HG03139 (cell line): ENCODE data around the gene SNURF.
"Not testable (repeated sequence)": the region's sequence is repeated elsewhere in the genome, so short reads cannot be mapped to it uniquely, and the experiment has no call there.

Experiments
- ATAC-seq: cut with Tn5 transposase; IDR thresholded peaks from one replicate; pipeline ENCODE4 v1.9.1; 2021; ENCODE audit not compliant: unreplicated experiment

The SNURF gene

DNA sequence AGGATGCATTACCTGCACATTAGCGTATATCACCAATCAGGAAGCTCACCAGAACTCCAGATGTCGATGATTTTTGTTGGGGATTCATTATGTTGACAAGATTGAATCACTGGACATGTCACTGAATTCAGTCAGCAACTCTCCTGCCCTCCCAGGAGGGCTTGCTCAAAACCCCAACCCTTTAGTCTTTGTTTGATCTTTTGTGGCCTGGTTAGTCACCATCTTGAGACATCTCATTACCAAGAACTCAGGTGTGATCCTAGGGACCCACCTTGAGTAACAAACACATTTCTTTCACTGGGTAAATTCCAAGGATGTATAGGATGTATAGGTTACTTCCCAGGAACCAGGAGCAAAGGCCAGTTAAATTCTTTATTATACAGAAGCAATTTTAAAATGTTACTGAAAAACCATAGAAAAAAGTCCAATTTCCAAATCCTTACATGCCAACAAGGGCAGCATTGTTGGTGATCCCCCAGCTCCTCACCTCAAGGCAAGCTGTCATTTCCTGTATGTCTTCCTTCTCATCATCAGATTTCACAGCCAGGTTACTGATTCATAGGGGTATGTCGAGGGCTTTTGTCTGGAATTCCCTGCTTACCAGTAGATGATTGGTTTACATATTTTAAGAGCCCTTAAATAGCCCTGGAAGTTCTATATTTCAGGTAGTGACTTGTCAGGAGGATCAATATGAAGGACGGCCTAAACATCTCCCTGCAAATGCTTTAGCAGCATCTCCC is 11.7 kb downstream of the SNURF start:
- no peak for ATAC-seq

DNA sequence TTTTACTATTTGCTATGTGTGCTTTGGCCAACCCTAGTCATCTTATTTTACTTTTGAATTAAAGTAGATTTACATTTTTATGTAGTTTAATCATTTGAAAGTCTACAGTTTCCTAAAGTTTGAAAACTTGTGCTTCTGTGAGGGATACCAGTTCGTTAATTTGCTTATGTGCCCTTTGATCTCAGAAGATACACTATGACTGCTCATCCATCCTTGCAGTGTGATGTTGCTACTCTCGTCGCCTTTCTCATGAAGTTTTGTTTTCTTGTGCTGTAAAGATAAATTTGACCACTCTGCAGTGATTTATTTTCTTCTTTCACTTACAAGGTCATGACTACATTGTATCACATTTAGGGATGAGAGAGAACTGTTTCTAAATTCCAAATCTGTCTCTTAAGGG is 16.3 kb downstream of the SNURF start:
- no peak for ATAC-seq

DNA sequence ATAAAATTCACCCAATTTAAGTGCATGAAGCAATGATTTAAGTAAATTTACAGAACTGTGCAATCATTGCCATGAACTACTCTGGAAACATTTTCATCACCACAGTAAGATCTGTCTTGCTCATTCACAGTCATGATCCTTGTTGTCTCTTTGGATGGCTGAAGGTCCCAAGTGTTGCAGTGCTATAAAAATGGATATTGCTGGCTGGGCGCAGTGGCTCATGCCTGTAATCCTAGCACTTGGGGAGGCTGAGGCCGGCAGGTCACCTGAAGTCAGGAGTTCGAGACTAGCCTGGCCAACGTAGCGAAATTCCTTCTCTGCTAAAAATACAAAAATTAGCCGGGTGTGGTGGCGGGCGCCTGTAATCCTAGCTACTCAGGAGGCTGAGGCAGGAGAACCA is 17.0 kb downstream of the SNURF start:
- ATAC-seq: no peak

DNA sequence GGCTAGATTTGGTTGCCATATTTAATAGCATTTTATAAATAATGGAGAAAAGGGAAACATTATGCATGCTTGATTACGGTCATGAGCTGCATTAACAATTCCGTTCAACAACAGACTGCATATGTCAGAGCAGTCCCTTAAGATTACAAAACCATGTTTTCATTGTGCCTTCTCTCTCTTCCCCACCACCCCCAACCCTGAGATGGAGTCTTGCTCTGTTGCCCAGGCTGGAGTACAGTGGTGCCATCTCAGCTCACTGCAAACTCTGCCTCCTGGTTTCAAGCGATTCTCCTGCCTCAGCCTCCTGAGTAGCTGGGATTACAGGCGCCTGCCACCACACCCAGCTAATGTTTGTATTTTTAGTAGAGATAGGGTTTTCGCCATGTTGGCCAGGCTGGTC is 17.9 kb downstream of the SNURF start:
- ATAC-seq: not testable (repeated sequence)

DNA sequence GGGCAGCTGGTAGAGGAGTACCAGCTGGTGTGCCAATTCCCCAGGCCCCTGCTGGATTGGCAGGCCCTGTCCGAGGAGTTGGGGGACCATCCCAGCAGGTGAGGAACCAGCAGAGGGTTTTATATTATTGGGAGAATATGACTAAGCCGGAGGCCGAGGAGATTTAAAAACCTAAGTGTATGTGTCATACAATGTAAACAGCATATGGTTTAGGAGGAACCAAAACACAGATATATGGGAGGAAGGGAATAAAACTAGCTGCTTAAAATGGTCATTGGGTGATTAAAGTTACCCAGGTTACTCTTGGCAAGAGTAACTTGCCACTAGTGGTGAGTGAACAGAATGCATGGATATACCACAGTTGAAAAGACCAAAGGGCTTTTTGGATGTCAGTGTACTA is 22.1 kb downstream of the SNURF start:
- no peak for ATAC-seq

DNA sequence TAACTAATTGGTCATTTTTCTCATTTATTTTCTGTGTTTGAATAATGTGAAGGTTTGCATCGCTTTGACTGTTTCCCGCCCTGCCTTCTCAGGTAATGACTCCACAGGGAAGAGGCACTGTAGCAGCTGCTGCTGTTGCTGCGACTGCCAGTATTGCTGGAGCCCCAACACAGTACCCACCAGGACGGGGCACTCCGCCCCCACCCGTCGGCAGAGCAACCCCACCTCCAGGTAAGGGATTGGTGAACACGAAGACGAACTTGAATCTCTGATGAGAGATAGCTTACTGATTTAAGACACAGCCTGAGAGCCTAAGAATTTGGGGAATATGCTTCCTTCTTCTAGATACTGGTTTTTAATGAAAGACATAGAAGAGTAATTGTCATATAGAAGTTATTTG is 22.9 kb downstream of the SNURF start:
- ATAC-seq: no peak

DNA sequence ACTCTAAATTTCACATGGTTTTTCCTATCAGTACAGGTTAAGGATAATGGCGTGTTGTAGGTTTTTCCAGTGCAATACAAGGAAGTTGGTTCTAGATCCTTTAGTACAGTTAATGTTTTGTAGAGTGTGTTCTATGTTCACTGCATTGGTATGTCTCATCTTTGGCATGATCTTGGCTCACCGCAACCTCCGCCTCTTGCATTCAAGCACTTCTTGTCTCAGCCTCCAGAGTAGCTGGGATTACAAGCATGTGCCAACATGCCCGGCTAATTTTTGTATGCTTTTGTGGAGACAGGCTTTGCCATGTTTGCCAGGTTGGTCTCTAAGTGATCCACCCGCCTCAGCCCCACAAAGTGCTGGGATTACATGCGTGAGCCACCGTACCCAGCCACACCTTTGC is 30.4 kb downstream of the SNURF start:
- ATAC-seq: no peak

DNA sequence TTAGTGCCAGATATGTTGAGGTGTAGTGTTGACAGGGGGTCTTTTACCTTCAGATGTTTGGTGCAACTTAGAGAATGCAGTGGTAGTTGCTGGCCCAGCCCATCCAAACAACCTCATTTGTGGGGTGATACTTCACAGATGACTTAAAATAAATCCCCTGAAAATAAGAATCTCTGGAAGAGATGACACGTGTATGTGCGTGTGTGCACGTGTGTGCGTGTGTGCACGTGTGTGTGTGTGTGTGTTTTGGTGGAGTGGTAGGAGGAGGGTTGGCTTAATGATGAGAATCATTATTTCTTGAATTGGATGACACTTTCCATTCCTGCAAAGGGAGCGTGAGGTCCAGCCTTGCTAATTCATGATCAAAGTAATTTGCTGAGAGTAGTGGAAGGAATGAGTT is 31.9 kb downstream of the SNURF start:
- no peak for ATAC-seq
